Measurements from ENCODE around the gene POMT1. TPM values are rescaled to one million over a fixed set of nuclear protein-coding genes. Genes with fewer than 3 reads are reported as not detected.

The POMT1 gene
- total and polyA plus RNA-seq, 4 donors, result 11.9 to 28.3 (median 23.1) TPM

GRCh38 chr9:131554087-131554842 lies 51.5 kb downstream of the POMT1 start:
- ATAC-seq (ENCODE audit: insufficient read depth, low FRiP score), result no peak

GRCh38 chr9:131554843-131555351 lies 52.2 kb downstream of the POMT1 start:
- Histone ChIP-seq H3K4me3 (no peak overlapping the region), H3K27ac (ENCODE audit: low read depth in 1 of 2, low read length in 1 of 2) (no peak overlapping the region), H3K9me3 (ENCODE audit: control insufficient read depth in 4 of 4, insufficient read depth in 3 of 4, low read length in 3 of 4) (no peaks in the 10 kb centered on the region), H3K4me1 (ENCODE audit: control insufficient read depth in 5 of 5, insufficient read depth in 5 of 5, low read length in 5 of 5) (peaks cover 0 to 4% (median 0%) of the 10 kb centered on the region in 5 donors), H3K9ac (ENCODE audit: insufficient read depth in 1 of 2, low read length in 2 of 2) (no peak overlapping the region), H3K36me3 (ENCODE audit: control insufficient read depth in 4 of 4, insufficient read depth in 4 of 4, low read length in 4 of 4) (peaks cover 0 to 3% (median 0%) of the 10 kb centered on the region in 4 donors), H3K27me3 (ENCODE audit: control insufficient read depth in 3 of 3, insufficient read depth in 3 of 3, low read length in 2 of 3) (peaks cover 0 to 14% (median 13%) of the 10 kb centered on the region in 3 donors)
- 31 to 35% methylated on average over 41 to 54 of the region's 54 CpGs for WGBS, 2 donors
- TF ChIP-seq, protein P1, sequence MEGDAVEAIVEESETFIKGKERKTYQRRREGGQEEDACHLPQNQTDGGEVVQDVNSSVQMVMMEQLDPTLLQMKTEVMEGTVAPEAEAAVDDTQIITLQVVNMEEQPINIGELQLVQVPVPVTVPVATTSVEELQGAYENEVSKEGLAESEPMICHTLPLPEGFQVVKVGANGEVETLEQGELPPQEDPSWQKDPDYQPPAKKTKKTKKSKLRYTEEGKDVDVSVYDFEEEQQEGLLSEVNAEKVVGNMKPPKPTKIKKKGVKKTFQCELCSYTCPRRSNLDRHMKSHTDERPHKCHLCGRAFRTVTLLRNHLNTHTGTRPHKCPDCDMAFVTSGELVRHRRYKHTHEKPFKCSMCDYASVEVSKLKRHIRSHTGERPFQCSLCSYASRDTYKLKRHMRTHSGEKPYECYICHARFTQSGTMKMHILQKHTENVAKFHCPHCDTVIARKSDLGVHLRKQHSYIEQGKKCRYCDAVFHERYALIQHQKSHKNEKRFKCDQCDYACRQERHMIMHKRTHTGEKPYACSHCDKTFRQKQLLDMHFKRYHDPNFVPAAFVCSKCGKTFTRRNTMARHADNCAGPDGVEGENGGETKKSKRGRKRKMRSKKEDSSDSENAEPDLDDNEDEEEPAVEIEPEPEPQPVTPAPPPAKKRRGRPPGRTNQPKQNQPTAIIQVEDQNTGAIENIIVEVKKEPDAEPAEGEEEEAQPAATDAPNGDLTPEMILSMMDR (IDR thresholded peaks at IDR 0.05; ENCODE audit: control extremely low read depth, extremely low read depth), result no peak
- DNase-seq (no peak), ATAC-seq (ENCODE audit: insufficient read depth, low FRiP score) (no peak)

More at GRCh38 chr9:131554087-131554842, 51.5 kb downstream of the POMT1 start:
- no peak for DNase-seq
- Histone ChIP-seq H3K27me3 (ENCODE audit: control insufficient read depth in 3 of 3, insufficient read depth in 3 of 3, low read length in 2 of 3) (peaks cover 0 to 14% (median 13%) of the 10 kb centered on the region in 3 donors), H3K9ac (ENCODE audit: insufficient read depth in 1 of 2, low read length in 2 of 2) (no peak overlapping the region), H3K27ac (ENCODE audit: low read depth in 1 of 2, low read length in 1 of 2) (no peak overlapping the region), H3K4me1 (ENCODE audit: control insufficient read depth in 5 of 5, insufficient read depth in 5 of 5, low read length in 5 of 5) (peaks cover 0 to 2% (median 0%) of the 10 kb centered on the region in 5 donors), H3K36me3 (ENCODE audit: control insufficient read depth in 4 of 4, insufficient read depth in 4 of 4, low read length in 4 of 4) (peaks cover 0 to 3% (median 0%) of the 10 kb centered on the region in 4 donors), H3K9me3 (ENCODE audit: control insufficient read depth in 4 of 4, insufficient read depth in 3 of 4, low read length in 3 of 4) (no peaks in the 10 kb centered on the region), H3K4me3 (no peak overlapping the region)
- WGBS, 2 donors, result 39 to 48% methylated on average over 42 to 60 of the region's 60 CpGs
- TF ChIP-seq, protein P1 (IDR thresholded peaks at IDR 0.05; ENCODE audit: control extremely low read depth, extremely low read depth), result no peak

DNA sequence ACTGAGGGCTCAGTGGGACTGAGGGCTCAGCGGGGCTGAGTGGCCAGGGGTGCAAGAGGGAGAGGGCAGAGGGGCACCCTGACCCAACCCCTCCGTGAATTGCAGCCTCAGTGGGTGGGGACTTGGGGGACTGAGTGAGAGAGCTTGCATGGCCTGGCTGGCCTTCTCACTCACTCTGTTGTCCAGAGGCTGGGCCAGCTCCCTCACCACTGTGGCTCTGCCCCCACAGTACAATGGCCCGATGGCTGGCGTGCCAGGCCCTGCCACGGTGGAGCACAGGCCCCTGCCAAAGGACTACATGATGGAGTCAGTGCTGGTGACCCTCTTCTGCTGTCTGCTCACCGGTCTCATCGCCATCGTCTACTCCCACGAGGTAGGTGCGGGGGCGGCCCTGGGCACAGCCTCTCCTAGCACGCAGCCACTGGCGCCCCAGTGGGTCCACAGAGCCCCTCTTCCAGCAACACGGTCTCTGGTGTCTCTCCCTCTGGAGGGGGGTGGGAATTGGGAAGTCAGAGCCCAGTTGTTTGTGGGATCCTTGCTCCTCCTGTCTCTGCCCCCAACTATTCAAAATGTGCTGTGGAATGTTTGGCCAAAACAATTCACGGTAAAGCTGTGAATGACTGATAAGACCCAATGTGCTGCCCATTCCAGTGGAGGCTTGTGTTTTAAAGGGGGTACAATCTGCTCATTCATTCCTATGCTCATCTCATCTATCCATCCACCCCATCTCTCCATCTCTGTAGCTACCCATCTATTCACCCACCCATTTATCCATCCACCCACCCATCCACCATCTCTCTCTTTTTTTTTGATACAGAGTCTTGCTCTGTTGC lies 53.3 kb downstream of the POMT1 start:
- Histone ChIP-seq H3K4me3 (no peak overlapping the region), H3K27ac (ENCODE audit: low read depth in 1 of 2, low read length in 1 of 2) (no peak overlapping the region), H3K27me3 (ENCODE audit: control insufficient read depth in 3 of 3, insufficient read depth in 3 of 3, low read length in 2 of 3) (peaks cover 0 to 14% (median 13%) of the 10 kb centered on the region in 3 donors), H3K9ac (ENCODE audit: insufficient read depth in 1 of 2, low read length in 2 of 2) (no peak overlapping the region), H3K36me3 (ENCODE audit: control insufficient read depth in 4 of 4, insufficient read depth in 4 of 4, low read length in 4 of 4) (peaks cover 0 to 3% (median 0%) of the 10 kb centered on the region in 4 donors), H3K4me1 (ENCODE audit: control insufficient read depth in 5 of 5, insufficient read depth in 5 of 5, low read length in 5 of 5) (peaks cover 0 to 4% (median 0%) of the 10 kb centered on the region in 5 donors), H3K9me3 (ENCODE audit: control insufficient read depth in 4 of 4, insufficient read depth in 3 of 4, low read length in 3 of 4) (no peaks in the 10 kb centered on the region)
- 86 to 89% methylated on average over 14 to 15 of the region's 15 CpGs for WGBS, 2 donors
- TF ChIP-seq, protein P1 (IDR thresholded peaks at IDR 0.05; ENCODE audit: control extremely low read depth, extremely low read depth), result no peak
- ATAC-seq (ENCODE audit: insufficient read depth, low FRiP score), result no peak
- no peak for DNase-seq
